Ovary (tissue), 9 donors: ENCODE measurements around the gene SHROOM3. TPM values are rescaled to one million over a fixed set of nuclear protein-coding genes. Genes with fewer than 3 reads are reported as not detected.

ENCODE experiments used
- DNase-seq, 5 donors: peaks; one replicate each; pipeline ENCODE4 v3.0.0-alpha.2; 2019 to 2020
- H3K27ac ChIP-seq, 2 donors: fragments of 200-600 bp; one replicate each; pipeline versions ENCODE4 v1.5.1 to v1.8.0; 2019 to 2022
- H3K27me3 ChIP-seq: fragments of 200-600 bp; one replicate; pipeline ENCODE4 v1.8.0; 2022
- H3K36me3 ChIP-seq: fragments of 200-600 bp; sonication (generic); one replicate; pipeline ENCODE4 v1.5.1; 2019
- H3K4me1 ChIP-seq: one replicate; pipeline ENCODE4 v1.8.1; 2013; ENCODE audit warnings: mild to moderate bottlenecking, moderate library complexity; ENCODE audit not compliant: insufficient read depth
- H3K4me3 ChIP-seq: fragments of 200-600 bp; sonication (generic); one replicate; pipeline ENCODE4 v1.5.1; 2017
- H3K9me3 ChIP-seq, 2 donors: fragments of 200-600 bp in 1 of 2; sonication (generic) in 1 of 2; one replicate each; pipeline versions ENCODE4 v1.5.1 to v1.8.1; 2013 to 2019; ENCODE audit warnings: mild to moderate bottlenecking in 1 of 2, moderate library complexity in 1 of 2
- CTCF ChIP-seq, 3 donors: fragments of 450-650 bp in 2 of 3; fragments of 200-600 bp in 1 of 3; IDR thresholded peaks; one replicate each; pipeline versions ENCODE4 v1.5.1 to v1.8.0; 2016 to 2022; ENCODE audit warnings: antibody characterized with exemption in 3 of 3, mild to moderate bottlenecking in 1 of 3
- EP300 ChIP-seq: sonication (generic); formaldehyde crosslinking; IDR thresholded peaks from one replicate; pipeline ENCODE4 v1.6.1; 2017; ENCODE audit warnings: antibody characterized with exemption
- POLR2A ChIP-seq: fragments of 450-650 bp; IDR thresholded peaks from one replicate; pipeline ENCODE4 v1.6.1; 2017; ENCODE audit warnings: antibody characterized with exemption, mild to moderate bottlenecking, moderate library complexity
- WGBS, 3 donors: extraction: QIAGEN DNeasy Blood & Tissue Kit in 1 of 3; methylation state at CpG; one replicate each; pipeline versions ENCODE4 v1.1.5 to v1.1.7; 2013 to 2017; 5-methylcytosine and 5-hydroxymethylcytosine counted together
- intact Hi-C, 4 donors: fragments of 100-400 bp; cut with DNase I; formaldehyde crosslinking; loops; one replicate each; pipeline versions ENCODE4 v1.11.0 to v1.15.1; 2022 to 2023
- polyA plus RNA-seq, 2 donors: library from polyadenylated mRNA; stranded (reverse); fragments of 200-250 nt in 1 of 2; fragments of 350-450 nt in 1 of 2; fragmentation: Illumina TruSeq in 1 of 2; extraction: RNeasy Lipid Tissue Mini Kit (QIAGEN cat#74804) in 1 of 2; gene quantifications; one replicate each; pipeline ENCODE4 v1.2.3, GENCODE V29; 2013 to 2014
- total RNA-seq, 7 donors: library from RNA; depleted of rRNA in 2 of 7; stranded (reverse); fragments of >200 nt in 2 of 7; fragmentation: NEBNext Ultra II Directional in 3 of 7; extraction: Animal tissue kit (Norgen Biotek cat#: 25700) in 3 of 7; gene quantifications; one replicate each; pipeline versions ENCODE4 v1.1.0 to v1.2.4, GENCODE V29; 2016 to 2023
- donor health status: DM: no; HTN: no; CAD: no; lungs with moderate emphysema.
- donor health status: DM: no; HTN: no; CAD: no.
- donor health status: Bipolar disorder and iron deficiency.
- donor health status: DM: yes; HTN: yes; CAD: no.
- donor health status: DM: no; HTN: no; CAD: no.
- donor health status: DM: yes; HTN: yes; CAD: no.

Gene SHROOM3
- total and polyA plus RNA-seq, 9 donors: 0.80 to 70.1 (median 3.8) TPM

- 91 to 93% (median 93%) methylated on average over 5 of the region's 5 CpGs for WGBS, 3 donors
- no peak for DNase-seq
- intact Hi-C loops: no loop called here
Observed at GRCh38 chr4:76535603-76536372, 100.8 kb downstream of the SHROOM3 start.

GRCh38 chr4:76536373-76536689 is 101.3 kb downstream of the SHROOM3 start:
- WGBS, 3 donors: 79 to 82% (median 80%) methylated on average over 2 of the region's 2 CpGs
- H3K4me1 ChIP-seq: no peaks in the 10 kb centered on the region
- no peaks in the 10 kb centered on the region for H3K36me3 ChIP-seq
- TF ChIP-seq POLR2A: no peak
- TF ChIP-seq EP300: no peak
- no peak for TF ChIP-seq CTCF (IDR thresholded peaks at IDR 0.05)
- no peaks in the 10 kb centered on the region for H3K27me3 ChIP-seq
- H3K4me3 ChIP-seq: no peak overlapping the region
- no peak for DNase-seq
- intact Hi-C loops: no loop called here
- no peak overlapping the region for H3K27ac ChIP-seq
- no peaks in the 10 kb centered on the region for H3K9me3 ChIP-seq

More at GRCh38 chr4:76535603-76536372, 100.8 kb downstream of the SHROOM3 start:
- no peaks in the 10 kb centered on the region for H3K9me3 ChIP-seq
- H3K27ac ChIP-seq: no peak overlapping the region
- no peak overlapping the region for H3K4me3 ChIP-seq
- no peaks in the 10 kb centered on the region for H3K27me3 ChIP-seq
- H3K4me1 ChIP-seq: no peaks in the 10 kb centered on the region
- TF ChIP-seq CTCF (IDR thresholded peaks at IDR 0.05) (no peak), POLR2A (no peak), EP300 (no peak)
- H3K36me3 ChIP-seq: no peaks in the 10 kb centered on the region

GRCh38 chr4:76538296-76538695 is 103.3 kb downstream of the SHROOM3 start:
- intact Hi-C loops: no loop called here
- Histone ChIP-seq H3K27ac (no peak overlapping the region), H3K4me1 (no peaks in the 10 kb centered on the region), H3K4me3 (no peak overlapping the region), H3K36me3 (no peaks in the 10 kb centered on the region), H3K27me3 (no peaks in the 10 kb centered on the region), H3K9me3 (no peaks in the 10 kb centered on the region)
- no peak for DNase-seq
- no peak for TF ChIP-seq EP300
- TF ChIP-seq CTCF (IDR thresholded peaks at IDR 0.05): no peak
- TF ChIP-seq POLR2A: no peak

GRCh38 chr4:76539979-76540378 is 105.0 kb downstream of the SHROOM3 start:
- intact Hi-C loops: no loop called here
- WGBS, 3 donors: 77 to 81% (median 79%) methylated on average over 6 of the region's 6 CpGs
- TF ChIP-seq CTCF (IDR thresholded peaks at IDR 0.05): no peak
- no peak for TF ChIP-seq POLR2A
- TF ChIP-seq EP300: no peak
- Histone ChIP-seq H3K9me3 (no peaks in the 10 kb centered on the region), H3K36me3 (no peaks in the 10 kb centered on the region), H3K27ac (no peak overlapping the region), H3K27me3 (no peaks in the 10 kb centered on the region), H3K4me3 (no peak overlapping the region), H3K4me1 (no peaks in the 10 kb centered on the region)
- DNase-seq: no peak
